Measurements from ENCODE around the gene TMEM270.
"Not testable (repeated sequence)": the region's sequence is repeated elsewhere in the genome, so short reads cannot be mapped to it uniquely, and the experiment has no call there.

The TMEM270 gene

DNA sequence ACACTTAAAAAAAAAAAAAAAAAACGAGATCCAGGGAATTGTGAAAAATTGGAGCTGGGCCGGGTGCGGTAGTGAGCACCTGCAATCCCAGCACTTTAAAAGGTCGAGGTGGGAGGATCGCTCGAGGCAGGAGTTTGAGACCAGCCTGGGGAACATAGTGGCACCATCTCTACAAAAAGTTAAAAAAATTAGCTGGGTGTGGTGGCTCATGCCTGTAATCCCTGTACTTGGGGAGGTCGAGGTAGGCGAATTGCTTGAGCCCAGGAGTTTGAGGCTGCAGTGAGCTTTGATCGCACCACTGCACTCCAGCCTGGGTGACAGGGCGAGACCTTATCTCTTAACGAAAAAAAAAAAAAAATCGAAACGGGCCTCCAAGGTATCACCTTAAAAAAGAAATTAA, 28.2 kb upstream of the TMEM270 start:
- no peak for DNase-seq (ENCODE audit: low spot score)

DNA sequence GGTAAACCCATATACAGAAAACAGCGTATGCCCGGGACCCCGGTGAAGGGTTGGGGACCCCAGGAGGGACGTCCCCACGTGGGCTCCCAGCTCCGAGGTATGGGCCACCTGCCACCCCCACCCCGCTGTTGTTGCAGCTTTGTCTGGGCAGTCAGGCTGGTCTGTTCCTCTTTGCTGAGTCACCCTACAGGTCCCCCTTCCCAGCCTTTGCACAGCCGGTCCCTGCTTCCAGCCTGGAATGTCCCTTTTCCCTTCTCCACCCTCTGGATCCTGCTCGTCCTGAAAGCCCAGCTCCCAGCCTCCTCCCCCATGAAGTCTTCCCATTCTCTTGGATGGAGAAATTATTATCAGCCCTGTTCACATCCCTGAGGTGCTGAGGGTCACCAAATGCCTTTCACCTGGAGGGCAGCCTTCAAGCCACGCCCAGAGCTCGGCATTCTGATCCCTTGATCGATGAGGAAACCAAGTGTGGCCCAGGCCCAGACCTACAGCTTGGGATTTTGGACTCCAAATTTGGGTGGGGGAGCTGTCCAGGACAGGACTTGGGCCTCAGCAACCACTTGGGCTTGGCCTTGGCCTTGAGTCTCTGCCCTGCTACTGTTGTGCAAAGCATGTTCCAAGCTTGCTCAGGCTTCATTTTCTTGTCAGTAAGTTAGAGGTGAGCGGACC, 27.6 kb upstream of the TMEM270 start:
- DNase-seq (ENCODE audit: low spot score) = no peak

DNA sequence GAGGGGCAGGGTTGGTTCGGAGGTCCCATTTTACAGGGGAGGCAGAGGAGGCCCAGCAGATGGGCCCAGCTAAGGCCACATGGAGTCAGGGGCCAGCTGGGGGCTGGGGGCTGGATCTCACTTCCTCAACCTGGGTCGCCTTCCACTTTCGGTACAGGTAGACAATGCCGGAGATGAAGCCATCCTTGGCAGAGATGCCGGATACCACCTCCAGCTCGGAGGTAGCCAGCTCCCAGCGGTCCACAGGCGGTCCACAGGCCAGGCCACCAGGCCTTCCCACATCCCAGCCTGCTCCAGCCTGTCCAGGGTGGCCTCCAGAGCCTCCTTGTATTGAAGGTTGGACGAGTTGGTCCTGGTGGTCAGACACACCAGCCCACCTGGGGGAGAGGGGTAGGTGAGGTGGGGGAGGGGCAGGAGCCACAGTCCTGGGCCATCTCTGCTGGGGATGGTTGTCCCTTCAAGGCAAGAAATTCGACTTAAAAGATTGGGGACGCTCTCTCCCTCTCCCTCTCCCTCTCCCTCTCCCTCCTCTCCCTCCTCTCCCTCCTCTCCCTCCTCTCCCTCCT, 26.2 kb upstream of the TMEM270 start:
- DNase-seq (ENCODE audit: low spot score) = no peak

DNA sequence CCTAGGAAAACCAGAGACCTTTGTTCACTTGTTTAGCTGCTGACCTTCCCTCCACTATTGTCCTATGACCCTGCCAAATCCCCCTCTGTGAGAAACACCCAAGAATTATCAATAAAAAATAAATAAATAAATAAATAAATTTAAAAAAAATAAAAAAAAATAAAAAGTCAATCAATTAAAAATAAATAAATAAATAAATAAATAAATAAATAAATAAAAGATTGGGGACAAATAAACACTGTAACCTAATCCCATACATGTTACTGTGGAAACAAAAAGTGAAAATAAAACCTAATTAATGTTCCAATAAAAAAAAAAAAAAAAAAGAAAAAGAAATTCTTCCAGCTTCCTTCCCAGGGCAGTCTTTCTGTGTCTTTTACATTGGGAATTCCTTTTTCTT, 23.8 kb upstream of the TMEM270 start:
- not testable (repeated sequence) for DNase-seq (ENCODE audit: low spot score)

DNA sequence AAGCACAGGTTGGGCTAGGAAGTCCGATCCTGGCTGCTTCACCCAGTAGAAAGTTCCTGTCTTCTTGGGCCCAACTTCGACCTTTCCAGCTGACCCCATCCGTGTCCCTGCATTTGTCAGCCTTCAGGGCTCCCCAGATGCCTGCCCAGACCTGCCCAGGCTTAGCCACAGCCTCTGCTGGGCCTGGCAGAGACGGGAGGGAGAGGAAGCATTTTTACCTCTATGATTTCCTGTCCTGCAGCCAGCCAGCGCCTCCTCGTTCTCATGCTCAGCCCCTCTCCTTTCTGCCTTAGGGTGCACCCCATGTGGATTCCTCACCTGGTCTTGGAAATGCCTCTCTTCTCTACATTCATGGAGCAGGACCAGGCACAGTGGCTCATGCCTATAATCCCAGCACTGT, 22.3 kb upstream of the TMEM270 start:
- DNase-seq (ENCODE audit: low spot score) = no peak

DNA sequence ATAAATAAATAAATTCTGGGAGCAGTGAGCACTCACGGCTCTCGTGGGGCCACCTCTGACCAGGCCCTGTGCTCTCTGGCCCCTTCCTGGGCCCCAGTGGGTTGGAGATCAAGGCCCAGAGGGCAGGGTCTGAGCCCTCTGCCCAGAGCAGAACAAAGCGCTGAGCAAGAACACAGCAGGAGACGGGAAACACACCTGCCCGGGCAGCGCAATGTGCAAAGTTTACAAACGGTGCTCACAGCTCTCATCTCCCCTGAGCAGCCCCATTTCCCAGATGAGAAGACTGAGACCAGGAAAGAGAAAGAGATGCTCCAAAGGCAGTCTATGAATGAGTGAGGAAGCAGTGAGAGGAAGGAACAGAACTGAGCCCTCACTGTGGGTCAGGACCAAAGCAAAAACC, 21.7 kb upstream of the TMEM270 start:
- DNase-seq (ENCODE audit: low spot score) = no peak

DNA sequence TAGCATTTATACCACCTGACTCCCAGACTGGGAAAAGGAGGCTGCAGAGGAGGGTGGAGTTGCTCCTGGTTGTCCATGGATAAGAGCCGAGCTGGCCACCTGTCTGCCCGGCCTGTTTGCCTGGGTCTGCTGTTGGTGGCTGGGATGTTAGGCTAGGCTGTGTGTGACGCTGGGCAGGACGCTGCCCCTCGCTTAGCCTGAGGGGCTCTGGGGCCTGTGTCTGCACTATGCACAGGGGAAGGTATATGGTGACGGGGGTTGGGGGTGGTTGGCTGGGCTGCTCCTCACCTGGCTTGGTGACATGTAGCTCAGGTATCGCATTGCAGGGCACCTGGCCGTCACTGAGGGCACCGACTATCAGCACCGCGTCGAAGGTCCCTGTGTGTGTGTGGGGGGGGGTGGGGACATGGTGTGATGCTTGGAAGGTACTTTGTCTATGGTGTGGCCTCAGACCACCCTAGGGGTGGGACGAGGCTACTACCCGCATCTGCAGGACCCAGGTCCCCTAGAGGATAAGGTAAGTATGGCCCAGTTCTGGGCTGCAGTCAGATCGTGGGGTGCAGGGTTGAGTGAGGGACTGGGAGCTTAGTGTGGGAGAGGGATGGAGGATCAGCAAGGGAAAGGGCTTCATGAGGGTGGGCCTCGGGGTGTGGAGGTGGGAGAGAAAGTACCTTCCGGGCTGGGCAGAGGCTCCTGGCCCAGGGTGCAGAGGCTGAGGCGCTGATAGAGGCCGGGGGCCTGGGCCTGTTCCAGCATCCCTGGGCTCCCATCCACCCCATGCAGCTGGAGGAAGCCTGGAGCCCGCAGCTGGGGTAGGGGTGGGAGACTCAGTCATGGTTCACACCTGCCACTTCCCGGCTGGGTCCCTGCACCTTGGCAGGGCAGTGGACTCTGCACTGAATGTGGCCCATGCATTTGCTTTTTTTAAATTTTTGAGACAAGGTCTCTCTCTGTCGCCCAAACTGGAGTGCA, 20.9 kb upstream of the TMEM270 start:
- DNase-seq (ENCODE audit: low spot score) = no peak

DNA sequence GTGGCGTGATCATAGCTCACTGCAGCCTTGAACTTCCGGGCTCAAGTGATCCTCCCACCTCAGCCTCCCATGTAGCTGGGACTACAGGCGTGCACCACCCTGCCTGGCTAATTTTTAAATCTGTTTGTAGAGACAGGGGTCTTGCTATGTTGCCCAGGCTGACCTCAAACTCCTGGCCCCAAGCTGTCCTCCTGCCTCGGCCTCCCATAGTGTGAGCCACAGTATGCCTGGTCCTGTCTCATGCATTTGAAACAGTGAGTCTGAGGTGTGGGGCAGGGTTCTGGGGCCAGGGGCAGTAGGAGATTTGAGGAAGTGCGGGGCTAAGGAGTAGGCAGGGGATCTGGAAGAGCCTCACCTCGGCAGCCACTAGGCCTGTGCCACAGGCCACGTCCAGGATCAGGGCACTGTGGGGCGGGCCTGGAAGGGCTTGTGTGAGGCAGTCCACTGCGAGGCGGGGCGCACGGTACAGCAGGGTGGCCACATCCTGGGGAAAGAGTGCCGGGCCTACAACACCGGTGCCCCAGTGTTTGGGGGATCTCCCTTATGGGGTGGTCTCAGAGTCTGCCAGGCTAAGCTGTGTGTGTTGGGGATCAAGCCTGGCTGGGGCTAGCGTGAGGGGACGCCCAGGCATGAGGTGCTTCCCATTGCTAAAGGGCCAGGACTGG, 20.1 kb upstream of the TMEM270 start:
- no peak for DNase-seq (ENCODE audit: low spot score)

DNA sequence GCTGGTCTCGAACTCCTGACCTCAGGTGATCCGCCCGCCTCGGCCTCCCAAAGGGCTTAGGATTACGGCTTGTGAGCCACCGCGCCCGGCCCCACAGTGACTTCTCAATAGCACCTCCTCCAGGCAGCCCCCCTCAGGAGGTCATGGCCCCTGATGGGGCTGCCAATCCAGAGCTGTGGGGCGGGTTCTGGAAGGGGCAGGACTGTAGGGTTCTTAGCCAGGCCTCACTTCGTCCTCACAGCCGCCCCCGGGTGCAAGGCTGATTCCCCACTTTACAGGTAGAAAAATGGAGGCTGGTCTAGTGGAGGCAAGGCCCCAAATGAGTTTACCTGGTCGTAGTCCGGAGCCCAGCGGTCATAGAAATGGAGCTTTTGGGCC, 19.3 kb upstream of the TMEM270 start:
- DNase-seq (ENCODE audit: low spot score) = no peak

DNA sequence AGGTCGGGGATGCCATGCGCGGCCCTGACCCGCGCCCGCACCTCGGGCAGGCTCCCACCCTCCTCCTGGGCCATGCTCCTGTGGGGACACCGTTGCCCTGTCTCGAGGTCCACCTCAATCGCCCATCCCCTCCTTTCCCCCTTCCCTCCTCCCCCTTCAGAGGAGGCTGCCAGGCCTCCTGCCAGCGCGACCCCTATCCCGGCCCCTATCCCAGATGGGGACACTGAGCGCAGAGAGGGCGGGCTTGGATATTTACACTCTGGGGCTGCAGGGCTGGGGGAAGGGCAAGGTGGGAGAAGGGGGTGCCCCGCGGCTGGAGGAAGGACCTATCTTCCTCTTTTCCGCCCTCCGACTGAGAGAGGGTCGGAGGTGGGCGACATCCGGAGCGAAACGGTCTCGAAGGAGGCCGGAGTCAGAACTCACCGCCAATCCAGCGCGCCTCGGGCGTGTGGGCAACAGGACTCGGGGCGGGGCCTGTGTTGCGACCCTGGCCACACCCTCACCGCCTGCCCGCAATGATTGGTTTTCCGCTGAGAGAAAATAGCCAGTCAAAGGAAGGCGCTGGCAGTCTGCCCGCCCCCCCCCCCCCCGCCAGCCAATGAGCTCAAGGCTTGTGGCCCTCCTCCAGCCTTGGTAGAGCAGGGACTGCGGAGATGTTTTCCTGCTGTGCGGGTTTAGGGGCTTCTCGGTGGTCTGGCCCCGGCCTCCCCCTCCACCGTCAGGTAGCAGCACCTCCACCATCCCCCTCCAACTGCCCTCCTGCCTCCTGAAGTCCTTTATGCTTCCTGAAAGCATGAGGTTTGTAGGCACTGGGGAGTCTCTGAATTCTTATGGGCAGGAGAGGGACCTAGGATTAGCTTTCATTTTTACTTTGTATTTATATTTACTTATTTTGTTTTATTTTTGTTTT, 18.6 kb upstream of the TMEM270 start, which contains the start of gene METTL27:
METTL27 (minus strand) TSS at position 450 of the 910 bp plus-strand sequence; CDS start at position 74, 376 bp downstream.
- peak; percentile 96 for DNase-seq (ENCODE audit: low spot score)

DNA sequence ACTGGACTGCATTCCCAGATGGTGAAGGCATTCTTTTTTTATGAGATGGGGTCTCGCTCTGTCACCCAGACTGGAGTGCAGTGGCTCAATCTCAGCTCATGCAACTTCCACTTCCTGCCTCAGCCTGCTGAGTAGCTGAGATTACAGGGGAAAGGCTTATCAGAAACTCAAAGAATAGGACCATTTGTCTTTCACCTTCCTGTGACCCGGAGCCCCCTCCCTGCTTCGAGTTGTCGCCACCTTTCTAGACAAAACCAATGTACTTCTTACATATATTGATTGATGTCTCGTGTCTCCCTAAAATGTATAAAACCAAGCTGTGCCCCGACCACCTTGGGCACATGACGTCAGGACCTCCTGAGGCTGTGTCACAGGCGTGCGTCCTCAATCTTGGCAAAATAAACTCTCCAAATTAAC, 16.8 kb upstream of the TMEM270 start:
- no peak for DNase-seq (ENCODE audit: low spot score)

DNA sequence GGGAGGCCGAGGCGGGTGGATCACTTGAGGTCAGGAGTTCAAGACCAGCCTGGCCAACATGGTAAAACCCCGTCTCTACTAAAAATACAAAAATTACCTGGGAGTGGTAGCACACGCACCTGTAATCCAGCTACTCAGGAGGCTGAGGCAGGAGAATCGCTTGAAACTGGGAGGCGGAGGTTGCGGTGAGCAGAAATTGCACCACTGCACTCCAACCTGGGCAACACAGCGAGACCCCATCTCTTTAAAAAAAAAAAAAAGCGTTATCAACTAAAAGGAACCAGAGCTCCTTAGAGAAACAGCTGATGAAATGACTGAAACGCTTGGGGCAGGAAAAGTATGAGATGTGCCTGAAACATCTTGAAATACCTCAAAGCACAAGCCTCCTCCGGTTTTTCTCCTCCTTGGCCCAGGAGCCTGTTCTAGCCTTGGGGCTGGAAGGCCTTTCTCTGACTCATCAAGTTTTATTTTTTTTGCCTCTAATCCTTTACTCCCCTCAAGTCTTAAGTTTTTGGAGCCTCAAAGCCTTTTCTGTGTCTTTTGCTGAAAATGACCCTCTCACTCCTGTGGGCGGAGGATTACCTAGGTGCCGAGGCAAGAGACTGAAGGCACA, 16.0 kb upstream of the TMEM270 start:
- no peak for DNase-seq (ENCODE audit: low spot score)

DNA sequence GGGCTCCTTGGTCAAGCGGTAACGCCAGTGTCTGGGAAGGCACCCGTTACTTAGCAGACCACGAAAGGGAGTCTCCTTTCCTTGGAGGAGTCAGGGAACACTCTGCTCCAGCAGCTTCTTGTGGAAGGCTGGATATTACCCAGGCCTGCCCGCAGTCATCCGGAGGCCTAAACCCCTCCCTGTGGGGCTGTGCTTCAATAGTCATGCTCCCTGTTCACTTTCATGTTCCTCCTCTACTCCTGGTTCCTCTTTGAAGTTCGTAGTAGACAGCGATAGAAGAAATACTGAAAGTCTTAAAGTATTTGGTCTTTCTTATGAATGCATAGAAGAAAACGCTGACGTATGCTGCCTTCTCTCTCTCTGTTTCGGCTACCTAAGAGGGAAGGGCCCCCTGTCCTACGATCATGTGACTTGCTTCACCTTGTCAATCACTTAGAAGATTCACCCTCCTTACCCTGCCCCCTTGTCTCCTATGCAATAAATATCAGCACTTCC, 15.2 kb upstream of the TMEM270 start:
- not testable (repeated sequence) for DNase-seq (ENCODE audit: low spot score)

DNA sequence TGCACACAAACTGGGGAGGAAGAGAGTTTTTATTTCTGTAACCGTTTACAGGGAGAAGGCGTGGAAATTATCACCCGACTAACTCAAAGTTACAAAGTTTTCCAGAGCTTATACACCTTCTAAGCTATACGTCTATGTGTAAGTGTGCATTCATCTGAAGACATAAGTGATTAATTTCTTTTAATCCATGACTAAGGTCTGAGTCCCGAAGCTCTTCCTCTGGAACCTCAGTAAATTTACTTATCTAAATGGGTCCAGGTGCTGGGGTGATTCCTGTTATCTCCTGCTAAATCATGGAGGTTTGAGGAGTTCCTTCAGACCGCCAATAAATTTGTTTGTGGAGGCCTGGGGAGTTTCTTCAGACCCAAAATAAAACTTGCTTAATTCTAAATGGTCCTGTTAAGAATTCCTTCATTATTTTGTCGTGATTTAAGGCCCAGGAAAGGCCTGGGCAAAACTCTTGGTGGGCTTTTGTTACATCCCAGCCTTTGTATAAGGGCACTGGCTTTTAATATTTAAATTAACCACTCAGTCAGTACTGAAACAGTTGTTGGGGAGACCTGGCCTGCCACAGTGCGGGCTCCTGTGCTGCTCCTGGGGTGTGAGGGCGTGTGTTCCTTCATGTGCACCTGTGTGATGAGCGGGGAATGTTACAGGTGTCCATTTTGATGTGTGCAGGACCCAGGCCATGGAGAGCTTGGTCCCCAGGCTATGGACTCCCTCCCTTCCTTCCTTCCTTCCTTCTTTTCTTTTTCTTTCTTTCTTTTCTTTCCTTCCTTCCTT, 12.8 kb upstream of the TMEM270 start:
- no peak for DNase-seq (ENCODE audit: low spot score)

DNA sequence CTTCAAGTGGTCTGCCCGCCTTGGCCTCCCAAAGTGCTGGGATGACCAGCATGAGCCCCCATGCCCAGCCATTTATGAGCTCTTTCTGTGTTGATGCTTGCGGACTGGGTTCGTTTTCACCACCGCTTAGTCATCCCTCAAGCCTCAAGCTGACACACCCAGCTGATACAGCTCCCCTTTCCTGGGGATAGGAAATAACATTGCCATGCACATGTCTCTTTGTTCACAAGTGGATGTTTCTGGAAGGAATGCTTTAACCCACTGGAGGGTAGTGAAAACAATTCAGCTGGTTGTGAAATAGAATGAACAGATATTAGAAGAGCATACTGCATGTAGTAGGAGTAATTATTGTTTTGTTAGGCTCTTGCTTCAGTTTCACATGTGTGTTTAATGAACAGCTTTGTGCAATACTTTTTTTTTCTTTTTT, 10.2 kb upstream of the TMEM270 start:
- DNase-seq (ENCODE audit: low spot score) = no peak

DNA sequence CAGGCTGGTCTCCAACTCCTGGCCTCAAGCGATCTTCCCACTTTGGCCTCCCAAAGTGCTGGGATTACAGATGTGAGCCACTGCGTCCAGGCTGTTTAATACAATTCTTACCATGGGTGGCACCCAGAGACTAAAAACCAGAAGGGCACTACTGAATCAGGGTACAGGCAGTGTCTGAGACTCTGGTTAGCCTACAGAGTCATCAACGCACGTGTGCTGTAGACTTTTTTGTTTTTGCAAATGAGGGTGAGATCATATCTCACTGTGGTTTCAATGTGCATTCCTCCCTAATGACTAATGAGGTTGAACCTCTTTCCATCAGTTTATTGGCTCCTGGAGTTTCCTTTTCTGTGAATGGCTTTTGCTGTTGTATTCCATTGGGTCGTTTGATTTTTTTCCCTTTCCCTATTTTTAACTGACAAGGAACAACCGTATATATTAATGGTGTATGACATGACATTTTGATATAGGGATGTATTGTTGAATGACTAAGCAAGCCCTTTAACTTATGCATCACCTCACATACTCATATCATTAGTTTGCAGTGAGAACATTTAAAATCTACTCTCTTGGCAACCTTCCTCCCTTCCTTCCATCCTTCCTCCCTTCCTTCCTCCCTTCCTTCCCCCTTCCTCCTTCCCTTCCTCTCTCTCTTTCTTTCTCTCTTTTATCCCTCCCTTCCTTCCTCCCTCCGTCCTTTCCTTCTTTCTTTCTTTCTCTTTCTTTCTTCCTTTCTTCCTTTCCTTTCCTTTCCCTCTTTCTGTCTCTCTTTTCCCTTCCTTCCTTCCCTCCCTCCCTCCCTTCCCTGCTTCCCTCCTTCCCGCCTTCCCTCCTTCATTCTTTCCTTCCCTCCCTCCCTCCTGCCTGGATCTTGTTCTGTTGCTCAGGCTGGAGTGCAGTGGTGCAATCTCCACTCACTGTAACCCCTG, 9.3 kb upstream of the TMEM270 start:
- no peak for DNase-seq (ENCODE audit: low spot score)

DNA sequence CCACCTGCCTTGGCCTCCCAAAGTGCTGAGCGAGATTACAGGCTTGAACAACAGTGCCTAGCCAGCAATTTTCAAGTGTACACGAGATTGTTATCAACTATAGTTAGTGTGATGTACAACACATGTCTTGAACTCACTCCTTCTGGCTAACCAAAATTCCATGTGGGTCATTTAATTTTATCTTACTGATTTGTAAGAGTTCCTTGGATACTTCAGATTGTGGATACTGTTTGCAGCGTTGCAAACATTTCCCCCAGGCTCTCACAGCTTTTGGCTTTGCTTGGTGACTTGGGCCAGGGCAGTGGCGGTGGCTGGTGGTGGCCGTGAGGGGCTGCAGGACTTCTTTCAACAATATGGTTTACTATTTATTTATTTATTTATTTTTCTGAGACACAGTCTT, 8.5 kb upstream of the TMEM270 start:
- no peak for DNase-seq (ENCODE audit: low spot score)

DNA sequence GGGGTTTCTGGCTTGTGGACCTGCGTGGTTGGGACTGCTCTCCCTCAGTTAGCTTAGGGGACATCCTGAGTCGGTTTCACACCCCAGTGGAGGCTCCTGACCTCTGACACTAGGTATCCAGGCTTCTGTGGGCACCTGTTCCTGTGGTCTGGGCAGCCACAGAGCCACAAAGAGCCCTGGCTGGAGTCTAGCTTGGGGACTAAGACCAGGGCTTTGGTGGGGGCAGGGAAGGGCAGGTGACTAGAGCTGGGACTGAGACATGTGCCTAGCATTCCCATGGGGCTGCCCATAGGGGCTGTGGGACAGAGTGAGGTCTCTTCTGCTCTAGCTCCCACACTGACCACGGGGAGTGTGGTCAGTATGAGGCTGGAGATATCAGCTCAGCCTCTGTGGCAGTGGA, 4.0 kb upstream of the TMEM270 start:
- no peak for DNase-seq (ENCODE audit: low spot score)

DNA sequence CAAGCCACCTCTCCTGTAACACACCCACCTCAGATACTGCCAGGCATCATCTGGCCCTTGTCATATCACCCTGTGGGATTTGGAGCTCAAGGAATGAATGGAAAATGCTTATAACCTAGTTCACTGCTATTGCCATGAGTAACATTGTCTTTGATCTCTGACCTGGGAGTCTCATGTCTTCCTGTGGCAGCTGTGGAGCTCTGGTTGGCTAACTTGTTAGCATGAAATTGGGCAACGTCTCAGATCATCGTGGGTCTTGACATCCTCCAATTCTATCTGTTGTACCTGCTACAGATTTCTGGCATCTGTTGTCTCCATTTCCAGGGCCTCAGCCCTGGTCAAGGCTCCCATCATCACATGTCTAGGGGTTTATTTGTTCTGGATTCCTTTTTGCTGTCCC, 2.2 kb upstream of the TMEM270 start:
- no peak for DNase-seq (ENCODE audit: low spot score)
